DMS79 treated with DMSO at 0.1 percent for 48 hours (cell line): ENCODE results near the gene TESK2.
"Not testable (repeated sequence)": the region's sequence is repeated elsewhere in the genome, so short reads cannot be mapped to it uniquely, and the experiment has no call there.

ENCODE experiments used
- DNase-seq: peaks from one replicate; lab custom pipeline; 2025; lab: John Stamatoyannopoulos, UW

Gene TESK2

GRCh38 chr1:45490626-45491486 is at the start of gene TESK2:
TESK2 (minus strand) TSS chr1:45491163; CDS start chr1:45457785, 33,378 bp downstream.
- DNase-seq: peak; percentile 98

DNA sequence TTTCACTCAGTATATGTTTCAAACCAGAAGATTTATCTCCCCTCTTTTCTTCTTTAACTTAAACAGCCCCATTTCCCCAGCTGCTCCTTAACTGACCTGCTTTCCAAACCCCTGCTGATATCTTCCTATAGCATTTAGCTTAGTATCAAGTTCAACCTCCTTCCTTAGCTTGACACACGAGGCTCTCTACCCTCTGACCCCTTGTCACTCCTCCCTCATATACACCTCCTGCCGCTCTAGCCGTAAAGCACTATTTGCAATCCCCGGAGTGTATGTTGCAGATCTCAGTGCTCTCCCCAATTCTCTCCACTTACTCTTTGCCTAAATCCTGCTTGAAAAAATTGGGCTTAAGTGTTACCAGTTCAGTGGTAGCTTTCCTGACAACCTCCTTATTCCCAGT is 45.9 kb upstream of the TESK2 start:
- no peak for DNase-seq

DNA sequence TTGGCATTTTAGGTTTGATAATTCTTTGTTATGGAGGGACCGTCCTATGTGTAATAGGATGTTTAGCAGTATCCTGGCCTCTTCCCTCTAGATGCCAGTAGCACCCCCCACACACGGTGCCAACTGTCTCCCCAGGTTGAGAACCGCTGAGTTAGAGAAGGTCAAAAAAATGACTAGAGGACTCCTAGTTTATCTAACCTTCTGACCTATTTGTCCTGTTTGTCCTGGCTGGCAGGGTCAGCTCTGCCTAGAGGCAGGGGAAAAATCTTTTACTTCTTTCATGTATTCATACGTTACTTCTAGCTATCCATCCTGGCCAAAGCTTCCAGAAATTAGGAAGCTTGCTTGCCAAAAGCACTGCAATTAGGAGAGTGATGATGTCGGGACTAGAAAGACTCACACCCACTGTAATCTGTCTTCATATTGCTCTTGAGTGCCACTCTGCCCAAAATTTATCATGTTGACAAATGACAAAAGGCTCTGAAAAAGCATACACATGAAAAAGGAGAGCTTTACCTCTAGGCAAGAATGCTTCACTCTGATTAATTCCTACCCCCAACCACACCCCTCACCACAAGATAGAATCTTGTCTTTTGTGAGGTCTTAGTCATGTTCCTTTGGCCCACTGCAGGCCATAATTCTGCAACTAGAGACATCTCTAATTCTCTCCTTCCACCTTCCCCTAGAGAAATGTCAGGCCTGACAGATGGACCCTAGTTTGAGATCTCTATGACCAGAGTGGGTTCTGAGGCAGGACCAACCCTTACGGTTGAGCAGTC is 45.2 kb upstream of the TESK2 start:
- DNase-seq: no peak

DNA sequence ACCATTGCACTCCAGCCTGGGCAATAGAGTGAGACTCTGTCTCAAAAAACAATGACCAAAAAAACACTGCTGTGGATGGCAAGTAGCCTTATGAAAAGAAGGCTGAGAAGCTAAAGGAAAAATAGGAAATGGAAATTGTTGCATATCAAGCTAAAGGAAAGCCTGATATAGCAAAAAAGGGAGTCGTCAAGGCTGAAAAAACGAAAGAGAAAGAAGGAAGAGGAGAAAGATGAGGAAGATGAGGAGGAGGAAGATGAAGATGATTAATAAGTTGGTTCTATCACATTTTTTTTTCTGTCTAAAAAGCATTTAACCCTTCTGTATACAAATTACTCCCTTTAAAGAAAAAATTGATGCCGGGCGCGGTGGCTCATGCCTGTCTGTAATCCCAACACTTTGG is 40.9 kb upstream of the TESK2 start:
- DNase-seq: no peak

DNA sequence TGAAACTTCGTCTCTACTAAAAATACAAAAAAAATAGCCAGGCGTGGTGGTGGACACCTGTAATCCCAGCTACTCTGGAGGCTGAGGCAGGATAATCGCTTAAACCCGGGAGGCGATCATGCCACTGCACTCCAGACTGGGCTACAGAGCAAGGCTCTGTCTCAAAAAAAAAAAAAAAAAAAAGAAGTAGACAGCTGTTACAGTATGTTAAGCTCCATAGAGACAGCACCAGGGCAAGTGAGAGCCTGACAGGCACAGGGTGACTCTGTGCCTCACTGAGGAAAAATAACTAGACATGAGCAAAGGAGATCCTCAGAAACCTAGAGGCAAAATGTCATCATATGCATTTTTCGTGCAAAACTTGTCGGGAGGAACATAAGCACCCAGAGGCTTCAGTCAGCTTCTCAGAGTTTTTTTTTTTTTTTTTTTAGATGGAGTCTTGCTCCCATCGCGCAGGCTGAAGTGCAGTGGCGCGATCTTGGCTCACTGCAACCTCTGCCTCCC is 39.7 kb upstream of the TESK2 start:
- no peak for DNase-seq

DNA sequence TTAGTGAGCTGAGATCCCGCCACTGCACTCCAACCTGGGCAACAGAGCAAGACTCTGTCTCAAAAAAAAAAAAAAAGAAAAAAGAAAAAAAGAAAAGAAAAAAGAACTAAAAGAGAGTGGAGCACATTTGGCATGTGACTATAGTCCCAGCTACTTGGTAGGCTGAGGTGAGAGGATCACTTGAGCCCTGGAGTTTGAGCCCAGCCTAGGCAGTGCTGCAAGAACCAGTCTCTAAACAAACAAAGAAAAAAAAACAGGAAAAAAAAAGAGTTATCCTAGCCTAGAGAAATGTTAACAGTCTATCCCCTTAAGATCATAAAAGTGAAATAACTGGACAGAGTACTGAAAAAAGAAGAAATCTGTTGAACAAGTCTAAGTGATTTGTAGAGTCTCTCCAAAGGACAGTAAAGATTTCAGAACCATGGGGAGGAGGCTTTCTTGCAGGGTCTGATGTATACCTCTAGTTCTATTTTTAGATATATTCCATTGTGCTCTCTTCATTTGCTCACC is 35.2 kb upstream of the TESK2 start:
- no peak for DNase-seq

- DNase-seq: not testable (repeated sequence)
Measured at GRCh38 chr1:45523975-45524374, 33.0 kb upstream of the TESK2 start.

DNA sequence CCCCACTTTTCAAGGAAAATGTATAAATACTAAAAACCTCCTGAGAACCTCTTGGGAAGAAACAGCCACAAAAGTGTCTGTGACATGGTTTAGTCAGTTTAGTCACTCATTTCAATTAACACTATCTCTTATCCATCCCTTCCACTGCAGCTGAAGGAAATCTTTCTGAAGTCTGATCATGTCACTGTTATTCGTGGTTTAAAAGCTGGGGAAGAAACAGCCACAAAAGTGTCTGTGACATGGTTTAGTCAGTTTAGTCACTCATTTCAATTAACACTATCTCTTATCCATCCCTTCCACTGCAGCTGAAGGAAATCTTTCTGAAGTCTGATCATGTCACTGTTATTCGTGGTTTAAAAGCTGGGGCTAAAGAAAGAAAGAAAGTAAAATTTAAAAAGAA is 32.6 kb upstream of the TESK2 start:
- not testable (repeated sequence) for DNase-seq

- no peak for DNase-seq
Measured at GRCh38 chr1:45522324-45523104, 31.6 kb upstream of the TESK2 start.

DNA sequence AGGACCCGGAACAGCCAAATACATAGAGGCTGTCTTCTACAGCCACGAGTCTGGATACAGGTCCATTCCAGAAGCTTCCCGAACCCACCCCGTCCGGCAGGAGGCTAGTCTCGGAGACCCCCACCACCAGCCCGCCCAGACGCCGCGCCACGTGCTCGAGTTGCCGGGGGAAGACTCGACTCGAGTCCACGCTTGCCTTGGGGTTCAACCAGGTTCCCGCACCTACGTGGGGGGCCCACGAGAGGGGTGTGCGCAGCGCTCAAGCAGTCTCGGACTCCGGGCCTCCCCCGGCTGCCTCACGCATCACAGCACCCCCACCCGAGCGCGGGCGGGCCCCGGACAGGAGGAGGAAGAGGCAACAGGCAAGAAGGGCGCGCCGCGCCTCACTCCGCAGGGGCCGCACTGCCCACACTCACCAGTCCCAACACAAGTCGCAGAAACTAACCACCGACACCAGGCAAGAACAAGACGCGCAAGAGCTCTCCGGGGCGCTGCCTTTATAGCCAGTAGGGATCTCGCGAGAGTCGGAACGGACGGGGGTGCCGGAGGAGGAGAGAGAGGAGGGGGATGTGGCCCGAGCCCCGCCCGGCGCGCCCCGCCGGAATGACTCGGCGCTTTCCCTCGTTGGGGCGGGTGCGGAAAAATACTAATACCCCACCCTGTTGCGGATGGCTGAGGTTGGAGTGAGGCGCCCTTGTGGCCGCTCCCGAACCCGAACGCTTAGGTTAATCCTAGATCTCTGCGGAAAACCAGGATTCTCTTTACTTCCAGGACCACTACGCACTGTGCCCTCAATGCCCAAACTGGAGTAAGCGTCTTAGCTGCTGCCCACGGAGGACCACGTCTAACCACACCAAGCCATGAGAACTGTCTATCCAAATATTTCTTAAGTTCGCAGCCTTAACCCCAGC is 30.7 kb upstream of the TESK2 start, which contains the start of gene PRDX1:
TSS of gene PRDX1 (minus strand) at position 472 of the 911 bp plus-strand sequence. CDS start 2,841 bp downstream, outside the sequence.
- DNase-seq: peak; percentile 97

DNA sequence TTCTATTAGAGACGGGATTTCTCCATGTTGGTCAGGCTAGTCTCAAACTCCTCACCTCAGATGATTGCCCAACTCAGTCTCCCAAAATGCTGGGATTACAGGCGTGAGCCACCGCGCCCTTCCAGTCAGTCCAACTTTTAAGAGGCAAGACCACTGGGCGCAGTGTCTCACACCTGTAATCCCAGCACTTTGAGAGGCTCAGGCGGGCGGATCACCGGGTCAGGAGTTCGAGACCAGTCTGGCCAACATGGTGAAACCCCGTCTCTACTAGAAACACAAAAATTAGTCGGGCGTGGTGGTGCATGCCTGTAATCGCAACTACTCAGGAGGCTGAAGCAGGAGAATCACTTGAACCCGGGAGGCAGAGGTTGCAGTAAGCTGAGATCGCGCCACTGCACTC is 28.8 kb upstream of the TESK2 start:
- not testable (repeated sequence) for DNase-seq

- DNase-seq: no peak
Measured at GRCh38 chr1:45518910-45519309, 27.9 kb upstream of the TESK2 start.

GRCh38 chr1:45518366-45518765 is 27.4 kb upstream of the TESK2 start:
- not testable (repeated sequence) for DNase-seq

DNA sequence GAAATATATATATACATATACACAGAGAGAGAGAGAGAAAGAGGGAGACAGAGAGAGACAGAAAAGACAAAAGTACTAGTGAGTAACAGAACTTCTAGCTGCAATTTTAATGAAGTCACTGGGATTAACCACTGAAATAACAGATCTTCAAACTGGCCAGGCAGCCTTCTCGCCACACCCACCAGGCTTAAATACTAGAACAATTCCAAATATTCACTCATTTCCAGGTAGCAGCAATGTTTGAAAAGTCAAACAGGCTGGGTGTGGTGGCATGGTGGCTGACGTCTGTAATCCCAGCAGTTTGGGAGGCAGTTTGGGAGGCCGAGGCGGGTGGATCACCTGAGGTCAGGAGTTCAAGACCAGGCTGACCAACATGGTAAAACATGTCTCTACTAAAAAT is 25.5 kb upstream of the TESK2 start:
- DNase-seq: no peak

DNA sequence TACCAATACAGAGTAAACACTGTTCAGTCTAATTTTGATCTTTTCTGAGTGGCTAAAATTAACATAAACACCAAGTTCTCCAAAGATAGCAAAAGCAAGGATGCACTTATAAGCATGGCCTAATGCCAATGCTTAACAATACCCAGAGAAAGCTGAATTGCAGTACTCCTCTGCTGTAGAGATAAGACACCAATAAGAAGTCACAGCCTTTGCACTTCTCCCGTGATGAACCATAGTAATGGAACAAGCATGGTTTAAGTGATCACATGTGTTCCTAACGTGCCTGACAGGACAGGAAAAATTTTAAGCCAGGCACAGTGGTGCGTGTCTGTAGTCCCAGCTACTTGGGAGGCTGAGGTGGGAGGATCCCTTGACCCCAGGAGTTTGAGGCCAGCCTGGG is 25.1 kb upstream of the TESK2 start:
- DNase-seq: no peak

GRCh38 chr1:45513532-45514260 is 22.7 kb upstream of the TESK2 start:
- DNase-seq: not testable (repeated sequence)

DNA sequence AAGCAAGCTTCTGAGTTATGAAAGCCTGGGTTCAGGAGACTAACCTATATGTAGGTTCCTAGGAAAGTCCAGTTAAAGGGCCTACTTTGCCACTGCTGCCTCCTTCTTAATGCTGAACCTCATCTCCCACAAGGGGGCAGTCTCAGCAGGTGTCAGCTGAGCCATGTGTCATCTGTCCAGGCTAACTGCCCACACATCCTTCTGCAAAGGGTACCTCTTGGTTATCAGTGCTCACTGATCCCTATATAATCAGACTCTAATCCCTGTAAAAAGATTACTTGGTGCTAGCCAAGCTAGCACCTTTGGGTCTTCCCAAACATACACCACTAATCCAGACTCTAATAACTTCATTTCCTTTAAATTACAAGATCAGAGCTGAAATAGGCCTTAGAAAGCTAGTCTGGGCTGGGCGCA is 21.7 kb upstream of the TESK2 start:
- DNase-seq: no peak

DNA sequence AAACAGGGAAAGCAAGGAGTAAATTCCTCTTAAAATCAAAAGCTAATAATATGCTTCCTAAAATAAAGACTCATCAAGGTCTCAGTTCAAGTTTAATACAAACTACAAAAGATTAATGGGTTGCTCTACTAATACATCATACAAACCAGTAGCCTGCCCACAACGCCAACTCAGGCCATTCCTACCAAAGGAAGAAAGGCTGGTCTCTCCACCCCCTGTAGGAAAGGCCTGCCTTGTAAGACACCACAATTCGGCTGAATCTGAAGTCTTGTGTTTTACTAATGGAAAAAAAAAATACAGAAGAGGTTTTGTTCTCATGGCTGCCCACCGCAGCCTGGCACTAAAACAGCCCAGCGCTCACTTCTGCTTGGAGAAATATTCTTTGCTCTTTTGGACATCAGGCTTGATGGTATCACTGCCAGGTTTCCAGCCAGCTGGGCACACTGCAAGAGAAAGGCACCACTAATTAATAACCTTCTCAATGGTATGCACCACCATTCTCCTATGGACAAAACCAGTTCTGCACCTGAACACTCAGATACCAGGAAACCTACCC is 20.1 kb upstream of the TESK2 start:
- DNase-seq: no peak
